Measurements from ENCODE around the gene PLA1A.

Gene PLA1A

DNA sequence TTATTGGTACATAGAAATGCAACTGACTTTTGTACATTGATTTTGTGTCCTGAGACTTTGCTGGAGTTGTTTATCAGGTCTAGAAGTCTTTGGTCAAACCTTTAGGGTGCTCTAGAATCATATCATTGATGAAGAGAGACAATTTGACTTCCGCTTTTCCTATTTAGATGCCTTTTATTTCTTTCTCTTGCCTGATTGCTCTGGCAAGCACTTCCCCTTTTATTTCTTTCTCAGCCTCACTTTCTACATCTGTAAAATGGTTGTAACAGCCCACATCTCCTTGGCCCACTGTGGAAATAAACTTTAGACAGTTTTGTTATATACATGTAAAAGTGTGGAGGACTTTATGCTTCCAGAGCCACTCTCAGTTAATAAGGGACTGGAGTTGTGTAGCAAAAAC is 14.0 kb downstream of the PLA1A start:
- no peak overlapping the region for H3K4me2 ChIP-seq (ENCODE audit: low read depth, low read length, poor library complexity, severe bottlenecking)
- no peak overlapping the region for H3K4me3 ChIP-seq (ENCODE audit: low read length, poor library complexity, severe bottlenecking)
- no peaks in the 10 kb centered on the region for H3K36me3 ChIP-seq (ENCODE audit: insufficient read depth, low read length)
- TF ChIP-seq EZH2phosphoT487 (IDR thresholded peaks at IDR 0.05; ENCODE audit: borderline replicate concordance), result no peak
- TF ChIP-seq, protein P1, sequence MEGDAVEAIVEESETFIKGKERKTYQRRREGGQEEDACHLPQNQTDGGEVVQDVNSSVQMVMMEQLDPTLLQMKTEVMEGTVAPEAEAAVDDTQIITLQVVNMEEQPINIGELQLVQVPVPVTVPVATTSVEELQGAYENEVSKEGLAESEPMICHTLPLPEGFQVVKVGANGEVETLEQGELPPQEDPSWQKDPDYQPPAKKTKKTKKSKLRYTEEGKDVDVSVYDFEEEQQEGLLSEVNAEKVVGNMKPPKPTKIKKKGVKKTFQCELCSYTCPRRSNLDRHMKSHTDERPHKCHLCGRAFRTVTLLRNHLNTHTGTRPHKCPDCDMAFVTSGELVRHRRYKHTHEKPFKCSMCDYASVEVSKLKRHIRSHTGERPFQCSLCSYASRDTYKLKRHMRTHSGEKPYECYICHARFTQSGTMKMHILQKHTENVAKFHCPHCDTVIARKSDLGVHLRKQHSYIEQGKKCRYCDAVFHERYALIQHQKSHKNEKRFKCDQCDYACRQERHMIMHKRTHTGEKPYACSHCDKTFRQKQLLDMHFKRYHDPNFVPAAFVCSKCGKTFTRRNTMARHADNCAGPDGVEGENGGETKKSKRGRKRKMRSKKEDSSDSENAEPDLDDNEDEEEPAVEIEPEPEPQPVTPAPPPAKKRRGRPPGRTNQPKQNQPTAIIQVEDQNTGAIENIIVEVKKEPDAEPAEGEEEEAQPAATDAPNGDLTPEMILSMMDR (conservative IDR thresholded peaks at IDR 0.05; ENCODE audit: low read length), result no peak
- no peaks in the 10 kb centered on the region for H3K79me2 ChIP-seq (ENCODE audit: insufficient read depth, low read length)
- no peaks in the 10 kb centered on the region for H3F3A ChIP-seq (ENCODE audit: low read depth)
- no peaks in the 10 kb centered on the region for H3K27me3 ChIP-seq (ENCODE audit: insufficient read depth, low read length, poor library complexity, severe bottlenecking)
- H4K20me1 ChIP-seq (ENCODE audit: insufficient read depth, low read length, poor library complexity, severe bottlenecking), result no peaks in the 10 kb centered on the region
- H3K9ac ChIP-seq (ENCODE audit: low read depth, low read length, poor library complexity, severe bottlenecking), result no peak overlapping the region
- no peaks in the 10 kb centered on the region for H3K9me2 ChIP-seq (replicated peaks; ENCODE audit: low read depth, low read length)
- H3K4me1 ChIP-seq (ENCODE audit: insufficient read depth, low read length, poor library complexity, severe bottlenecking), result no peaks in the 10 kb centered on the region
- H3K9me3 ChIP-seq (ENCODE audit: insufficient read depth, low read depth, low read length), result no peaks in the 10 kb centered on the region
- no peak overlapping the region for H2AFZ ChIP-seq (ENCODE audit: low read length)

DNA sequence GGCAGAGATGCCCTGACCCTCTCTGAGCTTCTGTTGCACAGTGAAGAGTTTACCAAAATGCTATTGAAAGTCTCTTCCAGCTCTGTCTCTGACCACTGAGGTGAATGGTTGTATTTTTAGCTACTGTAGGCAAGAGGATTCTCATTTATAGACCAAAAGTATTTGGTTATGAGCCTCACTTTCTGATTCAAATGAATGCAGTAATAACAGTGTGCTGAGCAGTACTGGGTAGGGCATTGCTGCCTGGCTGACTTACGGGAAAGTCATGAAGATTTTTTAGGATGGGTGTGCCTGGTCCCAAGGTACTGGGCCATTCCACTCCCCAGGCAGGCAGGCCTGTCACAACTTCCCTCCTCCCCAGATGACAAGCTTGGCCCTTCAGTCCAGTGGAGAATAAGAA is 15.5 kb downstream of the PLA1A start:
- no peaks in the 10 kb centered on the region for H4K20me1 ChIP-seq (ENCODE audit: insufficient read depth, low read length, poor library complexity, severe bottlenecking)
- no peaks in the 10 kb centered on the region for H3K36me3 ChIP-seq (ENCODE audit: insufficient read depth, low read length)
- H3K9ac ChIP-seq (ENCODE audit: low read depth, low read length, poor library complexity, severe bottlenecking), result no peak overlapping the region
- H3K9me3 ChIP-seq (ENCODE audit: insufficient read depth, low read depth, low read length), result no peaks in the 10 kb centered on the region
- no peak for TF ChIP-seq EZH2phosphoT487 (IDR thresholded peaks at IDR 0.05; ENCODE audit: borderline replicate concordance)
- TF ChIP-seq, protein P1 (conservative IDR thresholded peaks at IDR 0.05; ENCODE audit: low read length), result no peak
- H3K9me2 ChIP-seq (replicated peaks; ENCODE audit: low read depth, low read length), result no peaks in the 10 kb centered on the region
- no peaks in the 10 kb centered on the region for H3K4me1 ChIP-seq (ENCODE audit: insufficient read depth, low read length, poor library complexity, severe bottlenecking)
- no peaks in the 10 kb centered on the region for H3K27me3 ChIP-seq (ENCODE audit: insufficient read depth, low read length, poor library complexity, severe bottlenecking)
- H2AFZ ChIP-seq (ENCODE audit: low read length), result no peak overlapping the region
- no peak overlapping the region for H3K4me2 ChIP-seq (ENCODE audit: low read depth, low read length, poor library complexity, severe bottlenecking)
- no peak overlapping the region for H3K4me3 ChIP-seq (ENCODE audit: low read length, poor library complexity, severe bottlenecking)
- no peaks in the 10 kb centered on the region for H3K79me2 ChIP-seq (ENCODE audit: insufficient read depth, low read length)
- no peaks in the 10 kb centered on the region for H3F3A ChIP-seq (ENCODE audit: low read depth)

DNA sequence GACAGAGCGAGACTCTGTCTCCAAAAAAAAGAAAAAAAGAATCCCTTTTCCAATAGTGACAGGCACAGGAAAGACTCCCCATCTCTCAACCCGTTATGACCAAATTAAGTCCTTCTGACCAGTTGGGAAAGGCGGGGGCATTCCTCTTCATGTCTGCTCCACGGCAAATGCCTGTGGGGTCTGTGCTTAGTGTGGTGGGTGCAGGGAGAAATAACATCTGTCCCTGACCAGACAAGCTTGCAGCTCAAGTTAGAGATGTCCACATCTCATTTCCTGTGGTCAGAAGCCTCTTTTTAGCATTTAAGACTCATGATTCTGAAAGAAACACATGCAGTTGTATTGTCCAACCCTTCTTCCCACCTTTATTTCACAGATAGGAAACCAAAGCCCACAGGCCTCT is 16.2 kb downstream of the PLA1A start:
- H4K20me1 ChIP-seq (ENCODE audit: insufficient read depth, low read length, poor library complexity, severe bottlenecking), result no peaks in the 10 kb centered on the region
- H3K36me3 ChIP-seq (ENCODE audit: insufficient read depth, low read length), result no peaks in the 10 kb centered on the region
- H3K9ac ChIP-seq (ENCODE audit: low read depth, low read length, poor library complexity, severe bottlenecking), result no peak overlapping the region
- H3K9me2 ChIP-seq (replicated peaks; ENCODE audit: low read depth, low read length), result no peaks in the 10 kb centered on the region
- TF ChIP-seq EZH2phosphoT487 (IDR thresholded peaks at IDR 0.05; ENCODE audit: borderline replicate concordance), result no peak
- TF ChIP-seq, protein P1 (conservative IDR thresholded peaks at IDR 0.05; ENCODE audit: low read length), result no peak
- H3K79me2 ChIP-seq (ENCODE audit: insufficient read depth, low read length), result no peaks in the 10 kb centered on the region
- H3F3A ChIP-seq (ENCODE audit: low read depth), result no peaks in the 10 kb centered on the region
- no peak overlapping the region for H2AFZ ChIP-seq (ENCODE audit: low read length)
- no peaks in the 10 kb centered on the region for H3K9me3 ChIP-seq (ENCODE audit: insufficient read depth, low read depth, low read length)
- H3K27me3 ChIP-seq (ENCODE audit: insufficient read depth, low read length, poor library complexity, severe bottlenecking), result peaks cover under 1% of the 10 kb centered on the region
- no peak overlapping the region for H3K4me2 ChIP-seq (ENCODE audit: low read depth, low read length, poor library complexity, severe bottlenecking)
- no peak overlapping the region for H3K4me3 ChIP-seq (ENCODE audit: low read length, poor library complexity, severe bottlenecking)
- H3K4me1 ChIP-seq (ENCODE audit: insufficient read depth, low read length, poor library complexity, severe bottlenecking), result no peaks in the 10 kb centered on the region

Data from Loucy (cell line).